Lung (tissue), 12 donors: ENCODE measurements around the gene MRPL41. TPM values are rescaled to one million over a fixed set of nuclear protein-coding genes. Genes with fewer than 3 reads are reported as not detected.

Experiments used
- ATAC-seq: fragments of 200-7000 bp; cut with Tn5 transposase; one replicate; pipeline ENCODE4 v1.9.1; 2020; ENCODE audit warnings: moderate number of reproducible peaks; ENCODE audit not compliant: insufficient read depth, low FRiP score
- DNase-seq, 3 donors: peaks; one replicate each; pipeline ENCODE4 v3.0.0-alpha.2; 2013 to 2017
- H3K27ac ChIP-seq, 2 donors: one replicate each; pipeline ENCODE4 v1.5.1; 2013; ENCODE audit warnings: mild to moderate bottlenecking in 2 of 2, moderate library complexity in 2 of 2, control low read depth in 1 of 2, inconsistent platforms in 1 of 2, low read depth in 1 of 2, low read length in 1 of 2
- H3K27me3 ChIP-seq, 3 donors: one replicate each; pipeline ENCODE4 v1.5.1; 2013; ENCODE audit warnings: low read length in 2 of 3; ENCODE audit not compliant: control insufficient read depth in 3 of 3, insufficient read depth in 3 of 3
- H3K36me3 ChIP-seq, 4 donors: one replicate each; pipeline ENCODE4 v1.5.1; 2013; ENCODE audit warnings: low read length in 4 of 4, mild to moderate bottlenecking in 1 of 4, moderate library complexity in 1 of 4; ENCODE audit not compliant: control insufficient read depth in 4 of 4, insufficient read depth in 4 of 4
- H3K4me1 ChIP-seq, 5 donors: one replicate each; pipeline ENCODE4 v1.5.1; 2013; ENCODE audit warnings: low read length in 5 of 5, mild to moderate bottlenecking in 2 of 5, moderate library complexity in 1 of 5; ENCODE audit not compliant: control insufficient read depth in 5 of 5, insufficient read depth in 5 of 5
- H3K4me3 ChIP-seq: one replicate; pipeline ENCODE4 v1.5.1; 2013; ENCODE audit warnings: mild to moderate bottlenecking, control low read depth, moderate library complexity
- H3K9ac ChIP-seq, 2 donors: one replicate each; pipeline ENCODE4 v1.5.1; 2013; ENCODE audit warnings: low read length in 2 of 2, control low read depth in 1 of 2; ENCODE audit not compliant: insufficient read depth in 1 of 2
- H3K9me3 ChIP-seq, 4 donors: one replicate each; pipeline ENCODE4 v1.5.1; 2013; ENCODE audit warnings: low read length in 3 of 4, mild to moderate bottlenecking in 1 of 4, moderate library complexity in 1 of 4; ENCODE audit not compliant: control insufficient read depth in 4 of 4, insufficient read depth in 3 of 4
- WGBS, 2 donors: extraction: QIAGEN DNeasy Blood & Tissue Kit; methylation state at CpG; one replicate each; pipeline ENCODE4 v1.1.7; 2013; 5-methylcytosine and 5-hydroxymethylcytosine counted together
- polyA plus RNA-seq, 2 donors: library from polyadenylated mRNA; stranded (reverse); fragments of 200-250 nt; gene quantifications; one replicate each; pipeline ENCODE4 v1.2.1, GENCODE V29; 2013
- total RNA-seq, 2 donors: library from RNA; depleted of rRNA in 1 of 2; stranded (reverse); fragments of >200 nt in 1 of 2; gene quantifications; one replicate each; pipeline ENCODE4 v1.2.1, GENCODE V29; 2014 to 2021
- TF ChIP-seq, protein P1 (sequence below): IDR thresholded peaks from 2 replicates; pipeline ENCODE4 v1.5.1; 2012; ENCODE audit warnings: mild to moderate bottlenecking; ENCODE audit errors: control extremely low read depth, extremely low read depth
- donor health status: control.
- donor health status: control.
- donor health status: Bipolar disorder and iron deficiency.
- donor health status: healthy.
- donor health status: DM: yes; HTN: yes; CAD: no.

The MRPL41 gene
- total and polyA plus RNA-seq, 4 donors, result 24.2 to 110 (median 53.3) TPM

DNA sequence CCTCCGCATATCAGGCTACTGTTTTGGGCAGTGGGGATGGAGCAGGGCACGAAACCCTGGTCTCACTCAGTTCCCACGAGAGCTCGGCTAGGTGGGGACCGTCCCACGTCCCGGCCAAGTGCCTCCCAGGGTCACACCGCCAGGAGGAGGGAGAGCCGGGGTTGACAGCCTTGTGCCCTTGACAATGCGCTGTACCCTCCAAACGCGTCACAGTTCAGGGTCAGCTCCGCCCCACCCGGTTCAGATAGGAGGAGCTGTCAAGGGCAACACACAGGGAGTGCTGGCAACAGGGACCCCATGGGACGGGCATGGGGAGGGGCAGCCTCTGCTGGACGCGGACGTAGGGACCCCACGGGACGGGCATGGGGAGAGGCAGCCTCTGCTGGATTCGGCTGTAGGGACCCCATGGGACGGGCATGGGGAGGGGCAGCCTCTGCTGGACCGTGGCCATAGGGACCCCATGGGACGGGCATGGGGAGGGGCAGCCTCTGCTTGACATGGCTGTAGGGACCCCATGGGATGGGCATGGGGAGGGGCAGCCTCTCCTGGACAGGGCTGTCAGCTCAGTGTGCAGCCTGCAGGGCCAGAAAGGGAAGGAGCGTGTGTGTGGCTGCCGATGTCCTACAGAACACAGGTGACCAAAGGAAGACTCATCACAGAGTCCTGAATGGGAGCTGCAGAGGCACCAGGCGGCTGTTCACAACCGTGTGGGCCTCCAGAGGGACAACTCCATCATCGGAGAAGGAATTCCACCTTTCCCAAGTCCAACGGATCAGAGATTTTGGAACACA is 30.9 kb upstream of the MRPL41 start:
- ATAC-seq, result no peak
- H3K27ac ChIP-seq, result no peak overlapping the region
- TF ChIP-seq, protein P1, sequence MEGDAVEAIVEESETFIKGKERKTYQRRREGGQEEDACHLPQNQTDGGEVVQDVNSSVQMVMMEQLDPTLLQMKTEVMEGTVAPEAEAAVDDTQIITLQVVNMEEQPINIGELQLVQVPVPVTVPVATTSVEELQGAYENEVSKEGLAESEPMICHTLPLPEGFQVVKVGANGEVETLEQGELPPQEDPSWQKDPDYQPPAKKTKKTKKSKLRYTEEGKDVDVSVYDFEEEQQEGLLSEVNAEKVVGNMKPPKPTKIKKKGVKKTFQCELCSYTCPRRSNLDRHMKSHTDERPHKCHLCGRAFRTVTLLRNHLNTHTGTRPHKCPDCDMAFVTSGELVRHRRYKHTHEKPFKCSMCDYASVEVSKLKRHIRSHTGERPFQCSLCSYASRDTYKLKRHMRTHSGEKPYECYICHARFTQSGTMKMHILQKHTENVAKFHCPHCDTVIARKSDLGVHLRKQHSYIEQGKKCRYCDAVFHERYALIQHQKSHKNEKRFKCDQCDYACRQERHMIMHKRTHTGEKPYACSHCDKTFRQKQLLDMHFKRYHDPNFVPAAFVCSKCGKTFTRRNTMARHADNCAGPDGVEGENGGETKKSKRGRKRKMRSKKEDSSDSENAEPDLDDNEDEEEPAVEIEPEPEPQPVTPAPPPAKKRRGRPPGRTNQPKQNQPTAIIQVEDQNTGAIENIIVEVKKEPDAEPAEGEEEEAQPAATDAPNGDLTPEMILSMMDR, result no peak
- peaks cover 0 to 3% (median 0%) of the 10 kb centered on the region in 4 donors for H3K36me3 ChIP-seq
- WGBS, 2 donors, result 90 to 92% methylated on average over 30 of the region's 30 CpGs
- no peaks in the 10 kb centered on the region for H3K9me3 ChIP-seq
- DNase-seq, result peak in 1 of 3 donors; percentile 3
- H3K27me3 ChIP-seq, result no peaks in the 10 kb centered on the region
- H3K4me1 ChIP-seq, result no peaks in the 10 kb centered on the region
- no peak overlapping the region for H3K9ac ChIP-seq
- no peak overlapping the region for H3K4me3 ChIP-seq

DNA sequence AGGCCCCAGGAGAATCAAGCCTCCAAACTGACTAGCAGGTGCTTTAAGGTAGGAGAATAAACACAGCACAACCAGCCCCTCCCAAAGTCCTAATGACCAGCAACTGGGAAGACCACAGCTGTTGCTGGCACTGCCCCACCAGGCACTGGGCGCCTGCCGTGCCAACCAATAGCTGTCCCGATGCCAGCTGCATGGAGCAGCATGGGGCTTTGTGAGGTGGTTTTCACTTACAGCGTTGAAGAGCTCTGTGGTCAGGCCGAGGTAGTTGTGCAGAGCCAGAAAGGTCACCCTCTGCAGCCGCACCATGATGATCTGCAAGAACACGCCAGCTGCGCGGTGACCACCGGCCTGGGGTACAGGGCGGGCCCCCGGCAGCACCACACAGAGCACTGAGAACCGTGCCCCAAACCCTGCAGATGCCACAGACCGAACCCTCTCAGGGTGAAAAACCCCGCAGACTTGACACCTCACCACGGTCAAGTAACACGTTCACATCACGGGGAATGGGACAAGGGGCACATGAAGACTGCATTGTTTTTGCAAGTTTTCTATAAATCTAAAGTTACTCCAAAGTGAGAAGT is 30.2 kb upstream of the MRPL41 start:
- H3K27ac ChIP-seq, result no peak overlapping the region
- no peaks in the 10 kb centered on the region for H3K9me3 ChIP-seq
- no peaks in the 10 kb centered on the region for H3K27me3 ChIP-seq
- no peaks in the 10 kb centered on the region for H3K4me1 ChIP-seq
- TF ChIP-seq, protein P1, result no peak
- DNase-seq (no peak), ATAC-seq (no peak)
- H3K36me3 ChIP-seq, result peaks cover 0 to 3% (median 0%) of the 10 kb centered on the region in 4 donors
- no peak overlapping the region for H3K9ac ChIP-seq
- 90 to 94% methylated on average over 17 to 18 of the region's 18 CpGs for WGBS, 2 donors
- H3K4me3 ChIP-seq, result no peak overlapping the region

DNA sequence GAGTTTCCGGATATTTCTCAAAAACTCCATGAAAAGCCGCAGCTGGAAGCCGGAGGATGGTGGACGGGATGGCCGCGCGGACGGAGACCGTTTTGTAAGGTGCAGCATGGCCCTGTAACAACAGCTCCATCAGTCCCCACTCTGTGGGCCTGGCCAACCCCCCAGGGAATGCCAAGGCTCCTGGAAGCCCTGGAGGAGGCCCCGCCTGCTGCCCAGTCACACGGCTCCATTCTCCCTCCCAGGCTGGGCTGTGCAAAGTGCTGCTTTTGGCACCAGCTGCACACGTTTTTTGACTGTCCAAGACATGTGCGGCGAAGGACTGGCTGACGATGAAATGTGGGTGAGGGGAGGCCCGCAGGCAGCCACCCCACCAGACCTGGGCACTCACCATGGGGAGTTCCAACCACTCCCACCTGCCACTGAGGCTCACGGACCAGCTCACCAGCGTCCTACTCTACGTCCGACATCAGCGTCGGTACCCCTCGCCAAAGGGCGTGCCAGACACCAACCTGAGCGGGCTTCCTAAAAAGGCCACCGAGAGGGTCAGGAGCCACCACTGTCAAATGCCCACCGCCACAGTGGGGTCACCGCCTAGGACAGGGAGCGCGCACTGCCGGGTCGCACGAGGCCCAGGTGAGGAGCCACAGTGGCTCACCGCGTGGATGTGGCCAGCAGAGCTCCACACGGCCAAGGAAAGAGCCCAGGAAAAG is 28.8 kb upstream of the MRPL41 start:
- Histone ChIP-seq H3K36me3 (peaks cover 0 to 3% (median 0%) of the 10 kb centered on the region in 4 donors), H3K9me3 (no peaks in the 10 kb centered on the region), H3K27me3 (no peaks in the 10 kb centered on the region), H3K4me1 (no peaks in the 10 kb centered on the region), H3K27ac (no peak overlapping the region), H3K9ac (no peak overlapping the region), H3K4me3 (no peak overlapping the region)
- ATAC-seq, result no peak
- 92 to 95% methylated on average over 36 of the region's 36 CpGs for WGBS, 2 donors
- TF ChIP-seq, protein P1, result no peak
- no peak for DNase-seq
